Stomach (tissue), 4 donors: ENCODE results near the gene ILK.

ENCODE experiments used
- EP300 ChIP-seq: sonication (generic); formaldehyde crosslinking; IDR thresholded peaks from one replicate; pipeline ENCODE4 v1.6.1; 2017; ENCODE audit warnings: antibody characterized with exemption
- POLR2A ChIP-seq, 4 donors: fragments of 450-650 bp; IDR thresholded peaks; one replicate each; pipeline ENCODE4 v1.6.1; 2016; ENCODE audit warnings: antibody characterized with exemption in 4 of 4, control low read depth in 2 of 4, mild to moderate bottlenecking in 1 of 4, moderate library complexity in 1 of 4
- POLR2AphosphoS5 ChIP-seq, 3 donors: sonication (generic); formaldehyde crosslinking; IDR thresholded peaks; one replicate each; pipeline ENCODE4 v1.6.1; 2016; ENCODE audit warnings: antibody characterized with exemption in 3 of 3
- TF ChIP-seq, protein P1 (sequence below), 7 experiments: fragments of 450-650 bp in 4 of 7; fragments of 200-600 bp in 3 of 7; sonication (generic) in 3 of 7; IDR thresholded peaks; one replicate each; pipeline ENCODE4 v1.5.1; 2016 to 2019; ENCODE audit warnings: antibody characterized with exemption in 7 of 7, control low read depth in 2 of 7, mild to moderate bottlenecking in 1 of 7

DNA sequence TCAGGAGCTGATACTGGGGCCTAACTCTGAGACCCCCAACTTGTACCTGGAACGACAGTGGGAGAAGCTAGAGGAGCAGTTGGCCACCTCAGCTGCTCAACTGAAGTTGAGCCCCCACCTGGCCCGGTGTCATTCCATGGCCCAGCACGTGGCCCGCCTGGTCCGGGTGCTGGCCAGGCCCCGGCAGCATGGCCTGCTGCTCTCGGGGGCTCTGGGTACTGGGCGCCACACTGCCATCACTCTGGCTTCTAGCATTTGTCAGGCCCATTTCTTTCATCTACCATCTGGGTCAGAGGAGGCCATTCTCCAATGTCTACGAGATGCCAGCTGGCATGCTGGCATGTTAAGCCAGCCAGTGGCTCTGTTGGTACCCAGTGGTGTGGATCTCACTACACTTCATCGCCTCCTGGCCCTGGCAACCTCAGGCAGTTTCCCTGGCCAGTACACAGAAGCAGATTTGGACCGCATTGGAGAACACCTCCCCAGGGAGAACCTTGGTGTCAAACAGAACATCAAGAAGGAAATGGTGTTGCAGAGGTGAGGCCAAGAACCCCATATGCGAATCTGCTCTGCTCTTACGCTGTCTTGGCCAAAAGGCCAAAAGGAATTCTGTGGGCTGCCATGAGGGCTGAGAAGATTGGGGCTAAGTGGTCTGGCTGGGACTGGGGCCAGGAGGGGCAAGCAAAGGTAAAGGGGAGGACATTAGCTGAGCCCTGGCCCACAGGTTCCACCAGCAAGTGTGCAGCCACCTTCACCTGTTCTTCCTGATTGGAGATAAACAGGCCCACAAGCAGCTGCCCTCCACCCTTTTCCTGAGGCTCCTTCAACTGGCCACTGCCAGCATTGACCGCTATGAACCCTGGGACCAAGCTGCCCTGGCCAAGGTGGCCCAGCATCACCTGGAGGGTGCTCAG, 45.6 kb upstream of the ILK start:
- TF ChIP-seq, protein P1, sequence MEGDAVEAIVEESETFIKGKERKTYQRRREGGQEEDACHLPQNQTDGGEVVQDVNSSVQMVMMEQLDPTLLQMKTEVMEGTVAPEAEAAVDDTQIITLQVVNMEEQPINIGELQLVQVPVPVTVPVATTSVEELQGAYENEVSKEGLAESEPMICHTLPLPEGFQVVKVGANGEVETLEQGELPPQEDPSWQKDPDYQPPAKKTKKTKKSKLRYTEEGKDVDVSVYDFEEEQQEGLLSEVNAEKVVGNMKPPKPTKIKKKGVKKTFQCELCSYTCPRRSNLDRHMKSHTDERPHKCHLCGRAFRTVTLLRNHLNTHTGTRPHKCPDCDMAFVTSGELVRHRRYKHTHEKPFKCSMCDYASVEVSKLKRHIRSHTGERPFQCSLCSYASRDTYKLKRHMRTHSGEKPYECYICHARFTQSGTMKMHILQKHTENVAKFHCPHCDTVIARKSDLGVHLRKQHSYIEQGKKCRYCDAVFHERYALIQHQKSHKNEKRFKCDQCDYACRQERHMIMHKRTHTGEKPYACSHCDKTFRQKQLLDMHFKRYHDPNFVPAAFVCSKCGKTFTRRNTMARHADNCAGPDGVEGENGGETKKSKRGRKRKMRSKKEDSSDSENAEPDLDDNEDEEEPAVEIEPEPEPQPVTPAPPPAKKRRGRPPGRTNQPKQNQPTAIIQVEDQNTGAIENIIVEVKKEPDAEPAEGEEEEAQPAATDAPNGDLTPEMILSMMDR (IDR thresholded peaks at IDR 0.05) = no peak
- TF ChIP-seq EP300 (no peak), POLR2A (IDR thresholded peaks at IDR 0.05) (no peak), POLR2AphosphoS5 (IDR thresholded peaks at IDR 0.05) (no peak)
